CD14-positive monocyte (primary cell): ENCODE data around the gene BRAT1. TPM values are rescaled to one million over a fixed set of nuclear protein-coding genes. Genes with fewer than 3 reads are reported as not detected.

Experiments used
- DNase-seq, 3 donors: peaks; one replicate each; pipeline ENCODE4 v3.0.0-alpha.2; 2011 to 2022
- H2AFZ ChIP-seq: 2 replicates; pipeline ENCODE4 v1.6.0; 2012; ENCODE audit warnings: mild to moderate bottlenecking, low read depth, low read length, inconsistent platforms; ENCODE audit not compliant: insufficient read depth, poor library complexity, severe bottlenecking
- H3K27ac ChIP-seq, 2 donors: 1 replicate in 1 of 2; 2 replicates in 1 of 2; pipeline ENCODE4 v1.5.1; 2012 to 2013; ENCODE audit warnings: low read length in 2 of 2, control low read depth in 1 of 2, inconsistent platforms in 1 of 2, low read depth in 1 of 2, mild to moderate bottlenecking in 1 of 2
- H3K27me3 ChIP-seq, 2 donors: one replicate each; pipeline versions ENCODE4 v1.6.0 to v1.6.1; 2011 to 2013; ENCODE audit warnings: low read length in 2 of 2; ENCODE audit not compliant: control insufficient read depth in 2 of 2, insufficient read depth in 2 of 2
- H3K36me3 ChIP-seq, 2 donors: replicated peaks in 1 of 2; 1 replicate in 1 of 2; 2 replicates in 1 of 2; pipeline versions ENCODE4 v1.5.1 to v1.6.1; 2012 to 2013; ENCODE audit warnings: low read length in 2 of 2, control low read depth in 1 of 2, inconsistent platforms in 1 of 2, mild to moderate bottlenecking in 1 of 2; ENCODE audit not compliant: insufficient read depth in 2 of 2, control insufficient read depth in 1 of 2
- H3K4me1 ChIP-seq, 2 donors: 1 replicate in 1 of 2; 2 replicates in 1 of 2; pipeline versions ENCODE4 v1.5.1 to v1.6.1; 2012 to 2013; ENCODE audit warnings: low read length in 2 of 2, control low read depth in 1 of 2, inconsistent platforms in 1 of 2, mild to moderate bottlenecking in 1 of 2, moderate library complexity in 1 of 2; ENCODE audit not compliant: insufficient read depth in 2 of 2, control insufficient read depth in 1 of 2
- H3K4me2 ChIP-seq: replicated peaks from 2 replicates; pipeline ENCODE3; 2012; ENCODE audit warnings: low read length, moderate library complexity, mild to moderate bottlenecking; ENCODE audit not compliant: poor library complexity, severe bottlenecking; ENCODE audit errors: extremely low read depth
- H3K4me3 ChIP-seq, 3 experiments: fragments of 200-600 bp in 1 of 3; sonication (generic) in 1 of 3; replicated peaks in 1 of 3; 1 replicate in 2 of 3; 2 replicates in 1 of 3; pipeline ENCODE4 v1.5.1; 2011 to 2013; ENCODE audit warnings: low read length in 3 of 3, mild to moderate bottlenecking in 3 of 3, control low read depth in 2 of 3, low read depth in 2 of 3, inconsistent platforms in 1 of 3, moderate library complexity in 1 of 3
- H3K79me2 ChIP-seq: 2 replicates; pipeline ENCODE4 v1.6.0; 2012; ENCODE audit warnings: mild to moderate bottlenecking, control low read depth, inconsistent platforms, low read length, moderate library complexity; ENCODE audit not compliant: insufficient read depth
- H3K9ac ChIP-seq: 2 replicates; pipeline ENCODE4 v1.6.0; 2017; ENCODE audit warnings: low read length, mild to moderate bottlenecking; ENCODE audit not compliant: insufficient read depth, poor library complexity, severe bottlenecking
- H3K9me3 ChIP-seq, 2 donors: replicated peaks in 1 of 2; 1 replicate in 1 of 2; 2 replicates in 1 of 2; pipeline versions ENCODE4 v1.5.1 to v1.6.1; 2012 to 2013; ENCODE audit warnings: low read length in 2 of 2, control low read depth in 1 of 2; ENCODE audit not compliant: control insufficient read depth in 1 of 2, insufficient read depth in 1 of 2
- H4K20me1 ChIP-seq: 2 replicates; pipeline ENCODE4 v1.6.0; 2012; ENCODE audit warnings: mild to moderate bottlenecking, low read length, control low read depth, moderate library complexity; ENCODE audit not compliant: insufficient read depth
- H3K27ac Mint-ChIP-seq, 7 donors: one replicate each; pipeline ENCODE4 v1.8.0; 2020; ENCODE audit warnings: mild to moderate bottlenecking in 7 of 7, mixed read lengths in 7 of 7, moderate library complexity in 6 of 7, inconsistent platforms in 2 of 7
- H3K27me3 Mint-ChIP-seq, 3 donors: one replicate each; pipeline ENCODE4 v1.8.0; 2021 to 2022; ENCODE audit warnings: low read depth in 3 of 3, mild to moderate bottlenecking in 3 of 3, mixed read lengths in 3 of 3, moderate library complexity in 3 of 3, inconsistent platforms in 1 of 3
- H3K36me3 Mint-ChIP-seq, 2 donors: one replicate each; pipeline ENCODE4 v1.8.0; 2020; ENCODE audit warnings: mixed read lengths in 2 of 2, inconsistent platforms in 1 of 2, mild to moderate bottlenecking in 1 of 2
- H3K4me1 Mint-ChIP-seq: one replicate; pipeline ENCODE4 v1.8.0; 2020; ENCODE audit warnings: mild to moderate bottlenecking, mixed read lengths
- H3K4me3 Mint-ChIP-seq, 2 donors: one replicate each; pipeline ENCODE4 v1.8.0; 2020; ENCODE audit warnings: mild to moderate bottlenecking in 2 of 2, mixed read lengths in 2 of 2, moderate library complexity in 1 of 2
- H3K9me3 Mint-ChIP-seq, 7 donors: one replicate each; pipeline ENCODE4 v1.8.0; 2020 to 2022; ENCODE audit warnings: mixed read lengths in 7 of 7, mild to moderate bottlenecking in 6 of 7, moderate library complexity in 6 of 7, inconsistent platforms in 2 of 7
- WGBS: methylation state at CpG from one replicate; pipeline ENCODE4 v1.1.5; 2013; ENCODE audit warnings: missing lambda C conversion rate; ENCODE audit not compliant: insufficient coverage; 5-methylcytosine and 5-hydroxymethylcytosine counted together
- intact Hi-C, 2 donors: fragments of 100-400 bp; cut with micrococcal nuclease; formaldehyde crosslinking; loops; one replicate each; pipeline versions ENCODE4 v1.15.0 to v1.15.1; 2023
- polyA plus RNA-seq, 3 donors: library from polyadenylated mRNA; depleted of rRNA in 1 of 3; unstranded in 2 of 3; stranded (reverse) in 1 of 3; fragments of 300-500 nt in 2 of 3; fragments of >200 nt in 1 of 3; fragmentation: Illumina TruSeq in 2 of 3; gene quantifications; 1 replicate in 2 of 3; 2 replicates in 1 of 3; pipeline ENCODE4 v1.2.3, GENCODE V29; 2012 to 2021
- TF ChIP-seq, protein P1 (sequence below): fragments of 200-600 bp; IDR thresholded peaks from one replicate; pipeline ENCODE4 v1.8.0; 2022; ENCODE audit warnings: antibody characterized with exemption, mild to moderate bottlenecking

BRAT1 gene
- polyA plus RNA-seq, 3 donors: 31.6 to 34.2 (median 32.5) TPM

- H3K4me1 Mint-ChIP-seq: peaks cover 37% of the 10 kb centered on the region
- 98% methylated on average over 8 of the region's 8 CpGs for WGBS
- H3K4me2 ChIP-seq: no peak overlapping the region
- H3K9me3 ChIP-seq: no peaks in the 10 kb centered on the region
- H3K79me2 ChIP-seq: peaks cover 13% of the 10 kb centered on the region
- intact Hi-C loops: loop anchor here in 1 of 2 donors (10.0 kb wide), 1 partner anchor 111 kb away; the partner anchor contains the start of gene CHST12
- no peak overlapping the region for H2AFZ ChIP-seq
- peaks cover 36 to 46% of the 10 kb centered on the region in 2 donors for H3K4me1 ChIP-seq
- H3K36me3 Mint-ChIP-seq: peaks cover 3 to 8% of the 10 kb centered on the region in 2 donors
- H3K36me3 ChIP-seq: no peaks in the 10 kb centered on the region
- no peaks in the 10 kb centered on the region for H3K27me3 ChIP-seq
- TF ChIP-seq, protein P1, sequence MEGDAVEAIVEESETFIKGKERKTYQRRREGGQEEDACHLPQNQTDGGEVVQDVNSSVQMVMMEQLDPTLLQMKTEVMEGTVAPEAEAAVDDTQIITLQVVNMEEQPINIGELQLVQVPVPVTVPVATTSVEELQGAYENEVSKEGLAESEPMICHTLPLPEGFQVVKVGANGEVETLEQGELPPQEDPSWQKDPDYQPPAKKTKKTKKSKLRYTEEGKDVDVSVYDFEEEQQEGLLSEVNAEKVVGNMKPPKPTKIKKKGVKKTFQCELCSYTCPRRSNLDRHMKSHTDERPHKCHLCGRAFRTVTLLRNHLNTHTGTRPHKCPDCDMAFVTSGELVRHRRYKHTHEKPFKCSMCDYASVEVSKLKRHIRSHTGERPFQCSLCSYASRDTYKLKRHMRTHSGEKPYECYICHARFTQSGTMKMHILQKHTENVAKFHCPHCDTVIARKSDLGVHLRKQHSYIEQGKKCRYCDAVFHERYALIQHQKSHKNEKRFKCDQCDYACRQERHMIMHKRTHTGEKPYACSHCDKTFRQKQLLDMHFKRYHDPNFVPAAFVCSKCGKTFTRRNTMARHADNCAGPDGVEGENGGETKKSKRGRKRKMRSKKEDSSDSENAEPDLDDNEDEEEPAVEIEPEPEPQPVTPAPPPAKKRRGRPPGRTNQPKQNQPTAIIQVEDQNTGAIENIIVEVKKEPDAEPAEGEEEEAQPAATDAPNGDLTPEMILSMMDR: no peak
- H4K20me1 ChIP-seq: peaks cover 12% of the 10 kb centered on the region
- H3K27me3 Mint-ChIP-seq: peaks cover 0 to 4% (median 3%) of the 10 kb centered on the region in 3 donors
- no peak for DNase-seq
- H3K27ac Mint-ChIP-seq: peak overlapping the region in 1 of 7 donors; percentile 41
- H3K9me3 Mint-ChIP-seq: peaks cover 0 to 2% (median 0%) of the 10 kb centered on the region in 7 donors
- no peak overlapping the region for H3K27ac ChIP-seq
- no peak overlapping the region for H3K9ac ChIP-seq
- no peak overlapping the region for H3K4me3 Mint-ChIP-seq
- H3K4me3 ChIP-seq: no peak overlapping the region
Observed at GRCh38 chr7:2516194-2516555, 39.1 kb downstream of the BRAT1 start.

DNA sequence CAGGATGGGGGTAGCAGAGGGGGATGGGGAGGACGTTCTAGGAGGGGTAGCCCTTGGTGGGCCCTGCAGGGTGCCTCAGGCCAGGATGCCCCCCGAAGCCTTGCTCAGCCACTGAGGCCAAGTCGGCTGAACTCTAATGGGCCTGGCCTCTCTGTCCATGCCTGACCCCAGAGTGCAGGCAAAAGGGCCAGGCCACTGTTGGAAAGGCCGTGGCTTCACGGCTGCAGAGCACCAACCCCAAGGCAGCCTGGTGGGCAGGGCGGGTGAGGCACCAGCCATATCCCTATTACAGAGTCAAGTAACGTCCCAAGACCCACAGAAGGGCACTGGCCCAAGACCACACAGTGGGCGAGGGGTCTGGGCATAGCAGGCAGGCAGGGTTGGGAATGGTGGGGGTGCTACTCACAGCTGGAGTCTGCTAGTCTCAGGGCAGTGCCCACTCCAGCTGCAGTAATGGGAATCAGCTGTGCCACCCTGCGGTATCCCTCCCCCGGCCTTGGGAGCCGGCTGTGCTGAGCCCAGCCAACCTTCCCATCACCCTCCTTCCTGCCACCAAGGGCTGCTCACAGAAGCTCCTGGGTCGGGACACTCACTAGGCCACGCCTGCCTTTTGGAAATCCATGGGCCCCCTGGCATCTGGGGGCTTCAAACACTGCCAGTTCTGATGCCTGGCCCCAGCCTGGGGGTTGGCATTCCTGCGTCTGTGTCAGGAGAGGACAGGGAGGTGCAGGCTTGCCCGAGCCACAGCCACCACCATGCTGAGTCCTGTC lies 39.7 kb downstream of the BRAT1 start:
- Histone ChIP-seq H3K9me3 (no peaks in the 10 kb centered on the region), H3K27ac (no peak overlapping the region), H3K27me3 (no peaks in the 10 kb centered on the region), H4K20me1 (peaks cover 6% of the 10 kb centered on the region), H3K4me2 (no peak overlapping the region), H2AFZ (no peak overlapping the region), H3K9ac (no peak overlapping the region), H3K79me2 (peaks cover 8% of the 10 kb centered on the region), H3K4me3 (no peak overlapping the region), H3K36me3 (no peaks in the 10 kb centered on the region), H3K4me1 (peaks cover 42 to 52% of the 10 kb centered on the region in 2 donors)
- Mint-ChIP-seq H3K27ac (no peak overlapping the region), H3K27me3 (peaks cover 0 to 4% (median 3%) of the 10 kb centered on the region in 3 donors), H3K4me1 (peaks cover 41% of the 10 kb centered on the region), H3K9me3 (peaks cover 0 to 2% (median 0%) of the 10 kb centered on the region in 7 donors), H3K36me3 (peaks cover under 1 to 5% of the 10 kb centered on the region in 2 donors), H3K4me3 (no peak overlapping the region)
- WGBS: 93% methylated on average over 13 of the region's 15 CpGs
- TF ChIP-seq, protein P1: no peak
- no peak for DNase-seq
- intact Hi-C loops: loop anchor here in 1 of 2 donors (10.0 kb wide), 1 partner anchor 111 kb away; the partner anchor contains the start of gene CHST12
